ENCODE data around the gene RNF115.
"Not testable (repeated sequence)": the region's sequence is repeated elsewhere in the genome, so short reads cannot be mapped to it uniquely, and the experiment has no call there.

RNF115 gene

DNA sequence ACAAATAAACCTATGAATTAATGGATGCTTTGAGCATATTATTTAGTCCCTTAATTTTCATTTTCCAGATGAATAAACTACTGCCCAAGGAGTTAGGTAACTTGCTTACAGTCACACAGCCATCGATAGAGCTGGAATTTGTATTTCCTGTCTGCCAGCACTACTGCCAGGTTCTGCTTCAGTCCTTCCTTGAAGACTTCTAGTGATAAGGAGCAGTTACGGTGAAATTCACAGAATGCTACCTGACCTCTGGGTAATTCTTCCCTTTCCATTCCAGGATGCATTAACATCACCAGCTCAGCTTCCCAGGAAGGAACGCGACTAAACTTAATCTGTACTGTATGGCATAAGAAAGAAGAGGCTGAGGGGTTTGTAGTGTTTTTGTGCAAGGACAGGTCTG is 93.4 kb downstream of the RNF115 start:
- DNase-seq (ENCODE audit: low spot score) = no peak

DNA sequence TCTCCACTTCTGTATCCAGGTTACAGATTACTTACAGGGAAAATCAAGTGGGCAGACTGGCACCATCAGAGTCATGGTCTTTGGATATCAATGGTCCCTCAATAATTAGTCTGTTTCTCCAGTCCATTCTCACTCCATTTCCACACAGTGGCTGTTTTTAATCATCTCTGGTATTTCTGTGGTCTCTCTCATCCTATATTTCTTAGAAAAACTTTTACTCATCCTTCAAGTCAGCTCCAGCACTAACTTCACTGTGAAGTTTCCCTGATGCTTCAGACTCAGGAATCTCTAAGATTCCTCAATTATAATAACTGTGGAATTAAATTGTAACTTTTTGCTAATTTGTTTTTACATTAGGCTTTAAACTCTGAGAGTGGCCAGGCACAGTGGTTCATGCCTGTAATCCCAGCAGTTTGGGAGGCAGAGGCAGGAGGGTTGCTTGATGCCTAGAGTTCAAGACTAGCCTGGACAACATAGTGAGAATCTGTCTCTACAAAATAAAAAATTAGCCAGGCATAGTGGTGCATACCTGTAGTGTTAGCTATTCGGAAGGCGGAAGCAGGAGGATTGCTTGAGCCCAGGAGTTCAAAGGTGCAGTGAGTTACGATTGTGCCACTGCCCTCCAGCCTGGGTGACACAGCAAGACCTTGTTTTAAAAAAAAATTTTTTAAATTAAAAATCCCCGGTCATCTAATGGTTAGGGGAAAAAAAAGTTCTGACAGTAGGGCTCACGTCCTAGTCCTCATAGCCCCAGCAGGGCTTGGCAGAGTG is 94.0 kb downstream of the RNF115 start:
- no peak for DNase-seq (ENCODE audit: low spot score)

DNA sequence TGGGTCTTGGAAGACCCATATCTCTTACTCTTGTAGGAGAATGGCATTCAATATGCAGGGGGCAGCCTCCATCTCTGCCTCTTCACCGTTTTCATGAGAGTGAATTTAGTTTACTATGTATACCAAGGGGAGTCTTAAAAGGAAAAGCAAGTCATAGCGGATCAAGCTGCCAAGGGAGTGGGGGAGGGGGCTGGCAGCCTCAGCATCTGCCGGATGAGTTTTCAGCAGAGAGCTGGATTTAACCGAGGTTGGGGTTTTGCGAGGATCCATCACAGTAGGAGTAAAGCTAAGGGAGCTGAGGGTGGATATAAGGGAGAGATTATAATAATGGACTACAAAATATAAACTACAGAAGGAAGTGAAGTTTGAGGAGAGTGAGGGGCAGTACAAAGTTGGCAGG is 94.7 kb downstream of the RNF115 start:
- no peak for DNase-seq (ENCODE audit: low spot score)

DNA sequence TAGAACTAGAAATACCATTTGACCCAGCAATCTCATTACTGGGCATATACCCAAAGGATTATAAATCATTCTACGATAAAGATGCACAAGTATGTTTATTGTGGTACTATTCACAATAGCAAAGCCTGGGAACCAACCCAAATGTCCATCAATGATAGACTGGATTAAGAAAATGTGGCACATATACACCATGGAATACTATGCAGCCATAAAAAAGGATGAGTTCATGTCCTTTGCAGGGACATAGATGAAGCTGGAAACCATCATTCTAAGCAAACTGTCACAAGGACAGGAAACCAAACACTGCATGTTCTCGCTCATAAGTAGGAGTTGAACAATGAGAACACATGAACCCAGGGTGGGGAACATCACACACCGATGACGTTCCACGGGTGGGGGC is 97.7 kb downstream of the RNF115 start:
- not testable (repeated sequence) for DNase-seq (ENCODE audit: low spot score)

DNA sequence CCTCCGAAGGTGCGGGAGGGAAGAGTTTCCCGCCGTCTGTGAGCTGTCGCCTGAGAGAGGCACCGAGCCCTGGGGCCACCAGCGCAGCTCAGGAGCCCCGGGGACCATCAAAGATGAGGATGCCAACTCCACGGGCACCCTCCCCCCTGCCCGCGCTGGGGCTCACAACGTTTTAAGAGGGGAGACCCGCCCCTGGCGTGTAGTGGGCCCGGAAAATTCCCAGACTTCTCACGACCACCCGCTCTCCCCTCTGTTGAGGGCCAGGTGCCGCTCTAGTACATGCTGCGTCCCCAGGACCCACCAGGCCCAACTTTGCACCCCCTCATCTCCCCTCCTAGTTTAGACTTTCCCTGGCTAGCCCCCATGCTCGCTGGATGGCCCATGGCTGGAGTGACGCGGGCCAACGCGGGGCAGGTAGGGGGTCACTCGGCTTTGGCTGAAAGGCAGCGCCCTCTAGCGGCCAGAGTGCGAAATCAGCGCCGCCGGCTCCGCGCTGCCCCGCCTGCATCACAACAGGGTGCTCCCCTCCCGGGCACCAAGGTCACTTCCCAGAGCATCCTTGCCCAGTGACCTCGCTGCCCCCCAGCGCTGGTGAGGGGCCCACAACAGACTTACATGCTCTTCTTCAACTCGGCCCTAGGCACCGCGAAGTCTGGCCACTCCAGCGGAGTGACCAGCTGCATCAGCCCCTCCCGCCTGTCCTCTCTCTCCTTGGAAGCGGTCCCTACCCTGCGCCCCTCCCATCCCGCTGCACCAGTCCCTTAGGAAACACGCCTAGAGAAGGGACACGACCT is 102.8 kb downstream of the RNF115 start:
- peak; percentile 76 for DNase-seq (ENCODE audit: low spot score)

DNA sequence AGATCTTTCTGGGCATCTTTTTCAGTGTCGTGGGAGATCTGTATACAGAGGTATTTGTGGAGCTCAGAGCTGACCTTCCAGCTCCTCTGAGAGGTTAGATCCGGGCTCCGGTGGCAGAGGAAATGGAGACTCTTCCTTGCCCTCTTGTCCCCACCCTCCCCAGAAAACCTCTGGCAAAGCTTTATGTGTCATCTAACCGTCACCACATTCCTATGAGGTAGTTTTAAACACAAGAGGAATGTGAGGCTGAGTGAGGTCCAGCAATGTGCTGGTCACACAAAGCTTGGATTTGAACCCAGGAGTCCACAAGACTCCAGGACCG is 103.4 kb downstream of the RNF115 start:
- no peak for DNase-seq (ENCODE audit: low spot score)

DNA sequence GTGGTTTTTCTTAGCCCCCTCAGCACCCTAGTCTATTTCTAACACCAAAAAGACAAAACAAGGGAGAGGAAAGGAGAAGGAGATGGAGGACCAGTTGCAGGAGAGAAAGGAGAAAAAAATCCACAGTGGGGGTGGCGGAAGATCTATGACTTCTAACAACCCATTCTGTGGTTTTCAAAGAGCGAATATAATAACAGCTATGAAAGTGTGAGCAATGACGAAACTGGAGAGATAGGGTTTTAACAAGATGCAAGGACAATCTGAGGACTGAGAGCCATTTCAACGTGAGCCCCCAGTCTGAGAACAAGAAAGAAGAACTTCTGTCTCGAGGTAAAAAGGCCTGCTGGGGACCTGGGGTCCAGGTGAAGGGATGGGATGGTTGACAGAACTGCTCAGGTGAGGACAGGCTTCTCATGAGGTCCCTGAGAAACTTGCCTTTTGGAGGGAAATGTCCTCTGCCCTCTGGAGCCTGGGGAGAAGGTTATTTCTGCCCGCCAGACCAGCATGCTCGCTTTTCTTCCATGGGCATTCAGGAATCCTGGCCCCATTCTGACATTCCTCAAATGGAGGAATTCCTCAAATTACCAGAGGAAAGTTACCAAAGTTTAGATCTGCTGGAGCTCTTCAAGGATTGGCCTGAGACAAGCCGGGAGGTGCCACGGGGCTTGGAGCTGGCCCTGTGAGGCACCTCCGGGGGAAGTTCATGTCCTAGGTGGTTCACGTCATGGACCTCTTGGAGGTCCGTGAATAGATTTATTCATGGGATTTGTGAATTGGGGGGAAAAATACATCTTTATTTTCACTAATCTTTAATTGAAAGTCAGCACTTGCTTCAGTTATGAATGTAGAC is 104.4 kb downstream of the RNF115 start, which contains the start of gene CD160:
Gene CD160, plus strand, starts transcription at position 270 of the 850 bp plus-strand sequence. CDS start 8,829 bp downstream, outside the sequence.
- no peak for DNase-seq (ENCODE audit: low spot score)

DNA sequence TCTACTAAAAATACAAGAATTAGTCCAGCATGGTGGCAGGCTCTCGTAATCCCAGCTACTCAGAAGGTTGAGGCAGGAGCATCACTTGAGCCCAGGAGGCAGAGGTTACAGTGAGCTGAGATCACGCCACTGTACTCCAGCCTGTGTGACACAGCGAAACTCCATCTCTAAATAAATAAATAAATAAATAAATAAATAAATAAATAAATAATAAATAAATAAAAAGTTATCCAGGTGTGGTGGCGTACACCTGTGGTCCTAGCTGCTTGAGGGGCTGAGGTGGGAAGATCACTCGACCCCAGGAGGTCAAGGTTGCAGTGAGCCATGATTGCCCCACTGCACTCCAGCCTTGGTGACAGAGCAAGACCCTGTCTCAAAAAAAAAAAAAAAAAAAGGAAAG is 105.4 kb downstream of the RNF115 start:
- not testable (repeated sequence) for DNase-seq (ENCODE audit: low spot score)

DNA sequence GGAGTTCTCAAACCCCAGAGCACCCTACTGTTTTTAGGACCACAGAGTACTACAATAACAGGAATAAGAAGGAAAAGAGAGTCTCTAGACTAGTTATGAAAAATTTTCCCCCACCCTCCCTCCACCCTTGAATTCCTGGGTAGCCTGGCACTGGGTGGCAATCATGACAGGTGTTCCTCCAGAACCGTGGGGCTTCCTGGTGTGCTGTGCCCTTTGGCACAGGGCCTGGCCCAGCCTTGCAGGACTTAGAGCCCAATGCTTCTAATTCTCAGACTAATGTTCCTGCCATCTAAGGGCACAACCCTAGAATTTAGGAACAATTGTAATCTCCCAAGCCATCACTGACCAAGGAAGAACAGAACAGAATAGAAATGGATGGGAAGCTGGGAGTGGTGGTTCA is 106.1 kb downstream of the RNF115 start:
- DNase-seq (ENCODE audit: low spot score) = no peak

DNA sequence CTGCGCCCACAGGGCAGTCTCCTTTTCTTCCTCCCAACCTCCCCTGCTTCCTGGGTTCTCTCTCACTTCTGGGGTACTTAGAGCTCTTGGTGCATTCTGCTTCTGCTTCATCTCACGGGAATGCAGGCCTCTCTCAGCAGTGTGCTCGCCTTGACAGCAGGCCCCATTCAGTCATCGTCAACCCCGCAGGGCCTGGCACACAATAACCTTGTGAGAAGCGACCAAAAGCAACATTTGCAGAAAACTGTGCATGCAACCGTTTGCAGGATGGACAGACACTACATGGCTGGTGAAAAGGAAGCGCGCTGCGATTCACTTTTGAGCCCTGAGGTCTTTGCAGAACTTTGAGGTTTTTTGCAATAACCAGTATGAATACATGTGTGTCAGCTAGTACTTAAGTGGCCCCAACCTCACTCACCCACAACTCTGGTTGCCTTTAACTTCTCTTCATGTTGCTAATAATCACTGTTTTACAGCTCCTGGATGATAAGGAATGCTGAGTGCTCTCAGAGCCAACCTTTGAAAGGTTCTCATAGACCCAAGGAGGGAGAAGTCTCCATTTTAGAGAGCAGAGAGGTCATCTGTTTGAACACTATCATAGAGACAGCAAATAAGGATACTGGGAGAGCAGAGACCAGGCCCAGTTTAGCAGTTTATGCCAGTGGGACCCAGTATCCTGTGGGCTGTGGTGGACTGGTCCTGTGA is 107.1 kb downstream of the RNF115 start:
- no peak for DNase-seq (ENCODE audit: low spot score)

DNA sequence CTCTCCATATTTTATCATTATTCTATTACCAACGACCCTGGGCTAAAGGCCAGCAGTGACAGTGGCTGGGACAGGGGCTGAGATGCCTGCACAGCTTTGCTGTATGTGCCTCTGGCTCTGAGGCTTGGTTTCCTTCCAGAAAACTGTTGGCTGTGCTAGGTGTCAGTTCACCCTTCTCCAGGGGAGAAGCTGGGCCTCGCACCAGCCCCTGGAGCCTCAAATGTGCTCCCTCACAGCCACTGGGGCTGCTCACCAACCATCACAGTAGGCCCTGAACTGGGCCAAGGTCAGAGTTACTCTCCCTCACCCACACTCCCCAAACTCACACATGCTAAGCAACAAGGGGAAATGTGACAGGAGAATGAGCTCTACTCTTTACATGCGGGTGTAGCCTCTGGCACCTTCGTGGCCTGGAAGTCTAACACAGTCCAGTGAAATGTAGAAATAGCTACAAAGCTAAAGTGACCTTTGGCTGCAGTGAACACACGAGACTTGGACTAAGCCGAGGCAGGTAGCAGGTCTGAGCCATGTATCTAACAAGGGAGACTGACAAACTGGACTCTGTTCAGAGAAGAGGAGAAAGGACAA is 109.3 kb downstream of the RNF115 start:
- no peak for DNase-seq (ENCODE audit: low spot score)

DNA sequence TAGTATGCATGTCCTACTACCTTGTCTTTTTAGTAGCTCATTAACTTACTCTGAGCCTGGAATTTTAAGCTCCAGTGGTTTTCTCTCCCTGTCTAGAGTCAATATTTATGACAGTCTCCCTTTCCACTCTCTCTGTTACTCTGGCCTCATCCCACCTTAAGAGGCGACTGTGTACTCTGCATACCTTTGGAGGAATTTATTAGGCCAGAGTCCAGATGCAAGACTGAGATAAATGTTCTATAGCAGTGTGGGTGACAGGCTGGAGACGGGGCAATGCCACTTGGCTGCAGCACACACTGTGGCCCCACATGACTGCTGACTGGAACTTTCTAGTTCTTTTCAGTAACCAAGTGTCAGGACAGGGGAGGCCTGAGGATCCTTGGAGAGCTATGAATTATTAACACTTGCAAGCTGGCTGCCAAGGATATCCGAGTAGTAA is 112.7 kb downstream of the RNF115 start:
- peak; percentile 32 for DNase-seq (ENCODE audit: low spot score)

DNA sequence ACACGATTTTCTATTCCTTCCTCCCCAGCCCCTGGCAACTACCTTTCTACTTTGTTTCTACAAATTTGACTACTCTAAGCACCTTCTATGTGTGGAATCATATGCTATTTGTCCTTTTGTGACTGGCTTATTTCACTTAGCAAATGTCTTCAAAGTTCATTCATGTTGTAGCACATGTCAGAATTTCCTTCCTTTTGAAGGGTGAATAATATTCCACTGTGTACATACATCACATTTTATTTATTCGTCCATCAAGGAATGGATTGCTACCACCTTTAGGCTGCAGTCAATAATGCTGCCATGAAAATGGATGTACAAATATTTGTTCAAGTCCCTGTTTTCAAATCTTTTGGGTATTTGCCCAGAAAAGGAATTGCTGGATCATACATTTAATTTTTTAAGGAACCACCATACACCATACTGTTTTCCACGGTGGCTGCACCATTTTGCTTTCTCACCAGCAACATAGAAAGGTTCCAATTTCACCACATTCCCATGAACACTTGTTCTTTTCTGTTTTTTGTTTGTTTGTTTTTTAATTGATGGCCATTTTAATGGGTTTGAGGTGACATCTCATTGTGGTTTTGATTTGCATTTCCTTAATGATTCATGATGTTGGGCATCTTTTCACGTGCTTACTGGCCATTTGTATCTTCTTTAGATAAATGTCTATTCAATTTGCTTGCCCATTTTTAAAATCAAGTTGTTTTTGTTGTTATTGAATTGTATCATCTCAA is 113.4 kb downstream of the RNF115 start:
- DNase-seq (ENCODE audit: low spot score) = no peak

DNA sequence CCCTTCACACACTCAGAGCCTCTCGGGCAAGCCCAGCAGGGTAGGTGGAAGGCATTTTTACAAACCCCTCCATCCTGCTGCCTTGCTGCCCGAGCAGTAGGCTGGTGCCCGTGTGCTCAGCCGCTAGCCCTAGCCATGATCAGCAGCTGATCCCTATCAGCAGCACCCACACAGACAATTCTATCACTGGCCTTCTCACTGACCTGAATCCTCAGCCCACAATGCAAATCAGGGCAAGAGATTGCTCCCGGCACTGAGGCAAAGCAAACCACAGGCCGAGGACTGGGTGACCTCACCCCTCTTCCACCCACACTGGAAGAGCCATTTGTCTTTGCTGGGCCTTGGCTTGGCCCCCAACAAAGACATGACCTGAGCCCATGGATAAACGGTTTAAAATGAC is 115.8 kb downstream of the RNF115 start:
- no peak for DNase-seq (ENCODE audit: low spot score)

DNA sequence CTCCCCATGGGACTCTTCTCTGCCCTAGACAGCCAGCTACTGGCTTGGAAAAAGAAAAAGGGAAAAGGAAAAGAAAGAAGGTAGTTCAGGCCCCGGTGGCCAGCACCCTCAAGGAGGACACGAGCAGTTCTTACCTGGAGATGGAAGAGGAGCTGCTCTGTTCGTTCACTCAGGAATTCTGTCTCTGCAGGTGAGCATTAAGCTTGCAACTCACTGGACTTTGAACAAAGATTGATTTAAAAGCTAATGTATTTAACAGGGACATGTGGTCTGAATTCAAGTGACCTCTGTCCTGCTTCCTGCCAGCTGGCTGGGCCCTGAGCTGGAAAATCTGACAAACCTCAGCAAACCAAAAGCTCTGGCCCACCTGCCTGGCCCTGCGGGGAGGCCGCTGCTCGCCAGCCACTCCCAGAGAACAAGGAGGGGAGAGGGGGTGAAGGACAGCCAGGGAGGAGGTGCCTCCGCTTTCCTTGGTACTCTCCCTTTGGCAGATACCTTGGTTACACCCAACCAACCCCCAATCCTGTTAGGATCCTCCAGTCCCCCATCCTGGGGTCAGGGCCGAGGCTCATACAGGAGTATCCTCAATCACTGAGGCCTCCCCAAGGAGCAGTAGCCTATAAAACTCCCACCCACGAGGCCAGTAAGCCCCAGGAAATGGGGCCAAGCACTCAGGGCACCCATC is 116.6 kb downstream of the RNF115 start, which contains the start of gene PDZK1:
Gene PDZK1, minus strand, starts transcription at position 186 of the 685 bp plus-strand sequence. CDS start 19,347 bp downstream, outside the sequence.
- DNase-seq (ENCODE audit: low spot score) = no peak

DNA sequence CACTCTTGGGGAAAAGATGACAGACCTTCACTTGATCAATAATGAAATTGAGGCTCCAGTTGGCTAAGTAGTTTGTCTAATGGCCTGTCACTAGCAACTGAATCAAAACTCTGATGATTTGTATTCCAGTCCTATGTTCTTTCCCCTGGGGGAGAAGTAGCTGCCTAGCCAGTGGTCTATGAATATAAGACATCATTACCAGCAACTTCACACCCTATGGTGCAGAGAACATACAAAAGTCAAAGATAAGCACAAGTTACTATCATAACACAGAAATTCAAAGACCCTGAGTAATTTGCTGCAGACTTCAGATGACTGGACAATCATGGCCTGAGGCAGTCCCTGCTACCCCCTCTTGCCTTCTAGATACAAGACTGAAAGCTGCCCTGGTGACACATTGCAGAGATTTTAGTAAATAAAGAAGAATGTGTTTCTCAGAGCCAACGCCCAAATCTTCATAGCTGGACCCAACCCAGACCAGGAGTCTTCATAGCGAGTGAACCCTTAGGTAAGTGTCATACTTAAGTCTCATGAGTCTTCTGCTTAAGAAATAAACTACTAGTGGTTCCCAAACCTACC is 117.7 kb downstream of the RNF115 start:
- no peak for DNase-seq (ENCODE audit: low spot score)

DNA sequence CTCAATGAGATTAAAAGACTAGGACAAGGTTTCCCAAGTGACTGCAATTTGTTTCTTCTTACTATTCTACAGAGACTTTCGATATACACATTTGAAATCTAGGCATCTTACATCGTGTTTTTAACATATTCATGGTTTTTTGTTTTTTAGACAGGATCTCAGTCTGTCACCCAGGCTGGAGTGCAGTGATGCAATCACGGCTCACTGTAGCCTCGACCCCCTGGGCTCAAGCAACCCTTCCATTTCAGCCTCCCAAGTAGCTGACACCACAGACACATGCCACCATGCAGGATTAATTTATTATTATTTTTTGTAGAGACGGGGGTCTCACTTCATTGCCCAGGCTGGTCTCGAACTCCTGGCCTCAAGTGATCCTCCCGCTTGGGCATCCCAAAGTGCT is 118.3 kb downstream of the RNF115 start:
- no peak for DNase-seq (ENCODE audit: low spot score)

DNA sequence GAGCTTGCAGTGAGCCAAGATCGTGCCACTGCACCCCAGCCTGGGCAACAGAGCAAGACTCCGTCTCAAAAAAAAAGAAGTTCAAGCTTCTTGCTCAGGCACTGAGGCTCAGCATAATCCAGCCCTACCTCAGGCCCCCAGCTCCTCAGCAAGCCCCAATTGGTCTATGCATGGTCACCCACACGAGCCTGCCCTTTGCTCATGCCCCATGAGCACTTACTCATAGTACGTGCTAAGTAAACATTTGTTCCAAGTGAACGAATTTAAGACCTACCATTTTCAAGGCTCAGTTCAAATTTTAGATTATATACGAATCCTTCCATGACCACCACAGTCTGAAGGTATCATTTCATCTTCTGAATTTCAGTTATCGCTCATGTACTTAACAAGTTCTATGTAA is 121.1 kb downstream of the RNF115 start:
- DNase-seq (ENCODE audit: low spot score) = no peak

DNA sequence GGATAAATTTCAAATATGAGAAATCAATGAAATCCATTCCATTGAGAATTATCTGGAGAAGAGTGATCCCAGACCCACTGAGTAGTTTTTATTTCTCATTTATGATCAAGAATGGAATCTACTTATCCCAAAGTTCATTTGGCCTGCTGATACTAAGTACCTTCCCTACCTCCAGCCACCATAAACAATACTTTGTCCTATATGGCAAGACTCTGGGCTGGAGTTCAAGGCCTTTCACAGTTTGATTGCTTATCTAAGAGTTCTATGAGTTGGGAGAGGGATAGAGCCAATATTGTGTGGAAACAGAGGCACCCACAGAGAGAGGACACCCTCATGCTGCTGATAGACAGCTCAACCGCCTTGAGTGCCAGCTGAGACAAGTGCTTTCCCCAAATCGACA is 121.8 kb downstream of the RNF115 start:
- no peak for DNase-seq (ENCODE audit: low spot score)

Measured in HuH-7 (cell line).